HG03135 (cell line): Measurements from ENCODE around the gene GLIS1.

Experiments
- ATAC-seq: cut with Tn5 transposase; IDR thresholded peaks from one replicate; pipeline ENCODE4 v1.9.1; 2021; ENCODE audit warnings: mild to moderate bottlenecking, moderate library complexity; ENCODE audit not compliant: unreplicated experiment

Gene GLIS1

DNA sequence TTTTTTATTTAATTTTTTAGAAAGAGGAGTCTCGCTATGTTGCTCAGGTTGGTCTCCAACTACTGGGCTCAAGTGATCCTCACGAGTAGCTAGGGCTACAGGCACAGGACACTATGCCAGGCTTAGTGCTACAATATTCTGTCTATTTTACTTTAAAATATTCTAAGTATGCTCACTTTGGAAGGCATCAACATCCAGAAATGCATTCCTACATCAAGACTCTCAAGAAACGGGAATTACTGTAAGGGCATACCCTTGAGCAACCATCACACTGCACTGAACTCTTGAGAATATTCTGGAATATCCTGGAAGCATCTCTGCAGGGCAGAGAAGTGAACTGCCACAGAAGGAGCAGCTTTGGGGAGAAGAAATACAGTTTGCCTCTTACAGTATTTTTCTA is 280.3 kb downstream of the GLIS1 start:
- no peak for ATAC-seq
